Keratinocyte (primary cell): ENCODE results near the gene ZFYVE1. TPM values are rescaled to one million over a fixed set of nuclear protein-coding genes. Genes with fewer than 3 reads are reported as not detected.

Source experiments
- DNase-seq: peaks from one replicate; pipeline ENCODE4 v3.0.0-alpha.2; 2011; ENCODE audit warnings: low read depth, missing footprints, low spot score
- FAIRE-seq: peaks from 2 replicates; lab custom pipeline; 2011; peaks lifted over from hg19 to GRCh38; lab: Jason Lieb, UNC
- H2AFZ ChIP-seq: 2 replicates; pipeline ENCODE4 v1.6.0; 2012; ENCODE audit warnings: low read length, control low read depth, inconsistent platforms; ENCODE audit not compliant: control insufficient read depth
- H3K27ac ChIP-seq: 2 replicates; pipeline ENCODE4 v1.5.1; 2011; ENCODE audit warnings: low read length; ENCODE audit not compliant: control insufficient read depth, insufficient read depth
- H3K27me3 ChIP-seq: 3 replicates; pipeline ENCODE4 v1.6.0; 2011; ENCODE audit warnings: low read length; ENCODE audit not compliant: control insufficient read depth, insufficient read depth; ENCODE audit errors: extremely low read depth
- H3K36me3 ChIP-seq, 2 experiments: 2 replicates in 1 of 2; 3 replicates in 1 of 2; pipeline ENCODE4 v1.5.1; 2011; ENCODE audit warnings: low read length in 2 of 2, mild to moderate bottlenecking in 1 of 2; ENCODE audit not compliant: control insufficient read depth in 2 of 2, insufficient read depth in 2 of 2; ENCODE audit errors: extremely low read depth in 1 of 2
- H3K4me1 ChIP-seq: 3 replicates; pipeline ENCODE4 v1.5.1; 2011; ENCODE audit warnings: low read length; ENCODE audit not compliant: control insufficient read depth, insufficient read depth; ENCODE audit errors: extremely low read depth
- H3K4me2 ChIP-seq: 3 replicates; pipeline ENCODE4 v1.6.0; 2011; ENCODE audit warnings: low read depth, low read length; ENCODE audit not compliant: control insufficient read depth, insufficient read depth; ENCODE audit errors: extremely low read depth
- H3K4me3 ChIP-seq, 3 experiments: fragments of 200-600 bp in 1 of 3; sonication (generic) in 1 of 3; 2 replicates in 2 of 3; 3 replicates in 1 of 3; pipeline ENCODE4 v1.5.1; 2011 to 2016; ENCODE audit warnings: low read length in 3 of 3, mild to moderate bottlenecking in 3 of 3, control low read depth in 2 of 3, inconsistent platforms in 1 of 3, low read depth in 1 of 3, mixed read lengths in 1 of 3, mixed run types in 1 of 3, moderate library complexity in 1 of 3; ENCODE audit not compliant: control insufficient read depth in 2 of 3, insufficient read depth in 2 of 3; ENCODE audit errors: extremely low read depth in 1 of 3
- H3K79me2 ChIP-seq: 2 replicates; pipeline ENCODE4 v1.6.0; 2012; ENCODE audit warnings: low read length; ENCODE audit not compliant: control insufficient read depth, insufficient read depth
- H3K9ac ChIP-seq: 3 replicates; pipeline ENCODE4 v1.6.0; 2011; ENCODE audit warnings: low read length; ENCODE audit not compliant: control insufficient read depth, insufficient read depth; ENCODE audit errors: extremely low read depth
- H3K9me1 ChIP-seq: 3 replicates; pipeline ENCODE4 v1.6.0; 2011; ENCODE audit warnings: low read length; ENCODE audit not compliant: control insufficient read depth, insufficient read depth; ENCODE audit errors: extremely low read depth
- H3K9me3 ChIP-seq: 2 replicates; pipeline ENCODE4 v1.5.1; 2012; ENCODE audit warnings: low read depth, low read length; ENCODE audit not compliant: control insufficient read depth
- H4K20me1 ChIP-seq: 3 replicates; pipeline ENCODE4 v1.6.0; 2011; ENCODE audit warnings: low read length; ENCODE audit not compliant: control insufficient read depth, insufficient read depth; ENCODE audit errors: extremely low read depth
- CTCF ChIP-seq, 3 experiments: IDR thresholded peaks in 1 of 3; conservative IDR thresholded peaks in 1 of 3; optimal IDR thresholded peaks in 1 of 3; 2 replicates in 2 of 3; 3 replicates in 1 of 3; pipeline versions ENCODE3 to v1.5.1; 2011; ENCODE audit warnings: low read length in 3 of 3, mild to moderate bottlenecking in 3 of 3, moderate library complexity in 2 of 3, control low read depth in 1 of 3, inconsistent platforms in 1 of 3; ENCODE audit not compliant: insufficient read depth in 2 of 3; ENCODE audit errors: extremely low read depth in 1 of 3
- EZH2 ChIP-seq: IDR thresholded peaks from one replicate; pipeline ENCODE4 v1.6.1; 2012; ENCODE audit warnings: inconsistent platforms, mild to moderate bottlenecking, low read length, moderate library complexity
- dilution Hi-C: fragments of 300-500 bp; cut with MboI; formaldehyde crosslinking; loops from one replicate; pipeline ENCODE4 v1.7.0; 2020; ENCODE audit warnings: low sequenced_read_pairs; ENCODE audit not compliant: extremely low pct_ligation_motif_present
- polyA plus RNA-seq, 5 experiments: library from polyadenylated mRNA; depleted of rRNA in 3 of 5; stranded (reverse) in 3 of 5; stranded (forward) in 1 of 5; unstranded in 1 of 5; fragments of >200 nt; gene quantifications; 1 replicate in 1 of 5; 2 replicates in 3 of 5; 3 replicates in 1 of 5; pipeline versions ENCODE4 v1.2.1 to v1.2.3, GENCODE V29; 2011 to 2012; ENCODE audit warnings: missing spikeins in 2 of 5, low read depth in 1 of 5, low replicate concordance in 1 of 5

Gene ZFYVE1
- polyA plus RNA-seq, 1 donor (not counting 4 experiments of a cell fraction or from before 2014, with no cell fraction given), result 10.8 TPM

DNA sequence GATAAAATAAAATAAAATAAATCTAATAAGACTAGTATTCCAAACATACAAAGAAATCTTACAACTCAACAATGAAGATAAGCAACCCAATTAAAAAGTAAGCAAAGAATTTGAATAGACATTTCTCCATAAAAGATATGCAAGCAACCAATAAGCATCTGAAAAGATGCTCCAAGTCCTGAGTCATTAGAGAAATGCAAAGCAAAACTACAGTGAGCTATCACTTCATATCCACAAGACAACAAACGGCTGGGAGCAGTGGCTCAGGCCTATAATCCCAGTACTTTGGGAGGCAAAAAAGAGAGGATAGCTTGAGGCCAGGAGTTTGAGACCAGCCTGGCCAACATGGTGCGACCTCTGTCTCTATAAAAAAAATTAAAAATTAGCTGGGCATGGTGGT is 26.8 kb downstream of the ZFYVE1 start:
- Histone ChIP-seq H3K4me2 (no peak overlapping the region), H3K79me2 (peaks cover 4% of the 10 kb centered on the region), H4K20me1 (no peaks in the 10 kb centered on the region), H3K9me1 (no peaks in the 10 kb centered on the region), H2AFZ (no peak overlapping the region), H3K9me3 (no peaks in the 10 kb centered on the region), H3K9ac (no peak overlapping the region), H3K27me3 (no peaks in the 10 kb centered on the region), H3K4me3 (no peak overlapping the region), H3K4me1 (peaks cover 6% of the 10 kb centered on the region), H3K36me3 (peaks cover 4 to 17% of the 10 kb centered on the region in 2 experiments), H3K27ac (no peak overlapping the region)
- DNase-seq (no peak), FAIRE-seq (no peak)
- TF ChIP-seq EZH2 (no peak), CTCF (optimal IDR thresholded peaks at IDR 0.05 in 1 of 3, IDR thresholded peaks at IDR 0.05 in 1 of 3, conservative IDR thresholded peaks at IDR 0.05 in 1 of 3; ENCODE audit: extremely low read depth in 1 of 3, insufficient read depth in 2 of 3, low read length in 3 of 3) (no peak)
- dilution Hi-C loops, result no loop called here

DNA sequence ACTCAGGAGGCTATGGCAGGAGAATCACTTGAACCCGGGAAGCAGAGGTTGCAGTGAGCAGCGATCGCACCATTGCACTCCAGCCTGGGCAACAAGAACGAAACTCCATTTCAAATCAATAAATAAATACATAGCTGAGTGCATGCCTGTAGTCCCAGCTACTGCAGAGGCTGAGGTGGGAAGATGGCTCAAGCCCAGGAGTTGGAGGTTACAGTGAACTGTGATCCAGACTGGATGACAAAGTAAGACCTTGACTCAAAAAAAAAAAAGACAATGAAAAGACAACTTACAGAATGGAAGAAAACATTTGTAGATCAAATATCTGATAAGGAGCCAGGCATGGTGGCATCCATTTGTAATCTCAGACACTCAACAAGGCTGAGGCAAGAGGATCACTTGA is 27.6 kb downstream of the ZFYVE1 start:
- peaks cover 4% of the 10 kb centered on the region for H3K79me2 ChIP-seq
- no peaks in the 10 kb centered on the region for H3K27me3 ChIP-seq
- no peak for FAIRE-seq
- no peaks in the 10 kb centered on the region for H4K20me1 ChIP-seq
- no peak for DNase-seq
- no peak overlapping the region for H3K9ac ChIP-seq
- H3K27ac ChIP-seq, result no peak overlapping the region
- dilution Hi-C loops, result no loop called here
- H3K9me1 ChIP-seq, result no peaks in the 10 kb centered on the region
- H3K4me3 ChIP-seq, result no peak overlapping the region
- peaks cover 4 to 16% of the 10 kb centered on the region in 2 experiments for H3K36me3 ChIP-seq
- no peaks in the 10 kb centered on the region for H3K9me3 ChIP-seq
- TF ChIP-seq EZH2, result no peak
- TF ChIP-seq CTCF (optimal IDR thresholded peaks at IDR 0.05 in 1 of 3, IDR thresholded peaks at IDR 0.05 in 1 of 3, conservative IDR thresholded peaks at IDR 0.05 in 1 of 3; ENCODE audit: extremely low read depth in 1 of 3, insufficient read depth in 2 of 3, low read length in 3 of 3), result no peak
- H3K4me2 ChIP-seq, result no peak overlapping the region
- H2AFZ ChIP-seq, result no peak overlapping the region
- peaks cover 6% of the 10 kb centered on the region for H3K4me1 ChIP-seq
